Activated CD8-positive, alpha-beta memory T cell treated with anti-CD3 and anti-CD28 coated beads, Interleukin-2, amount 50 U/mL, for 4 hours (primary cell): ENCODE measurements around the gene SFI1.
"Not testable (repeated sequence)": the region's sequence is repeated elsewhere in the genome, so short reads cannot be mapped to it uniquely, and the experiment has no call there.

Source experiments
- DNase-seq: peaks from one replicate; pipeline ENCODE4 v3.0.0-alpha.2; 2020

Gene SFI1

DNA sequence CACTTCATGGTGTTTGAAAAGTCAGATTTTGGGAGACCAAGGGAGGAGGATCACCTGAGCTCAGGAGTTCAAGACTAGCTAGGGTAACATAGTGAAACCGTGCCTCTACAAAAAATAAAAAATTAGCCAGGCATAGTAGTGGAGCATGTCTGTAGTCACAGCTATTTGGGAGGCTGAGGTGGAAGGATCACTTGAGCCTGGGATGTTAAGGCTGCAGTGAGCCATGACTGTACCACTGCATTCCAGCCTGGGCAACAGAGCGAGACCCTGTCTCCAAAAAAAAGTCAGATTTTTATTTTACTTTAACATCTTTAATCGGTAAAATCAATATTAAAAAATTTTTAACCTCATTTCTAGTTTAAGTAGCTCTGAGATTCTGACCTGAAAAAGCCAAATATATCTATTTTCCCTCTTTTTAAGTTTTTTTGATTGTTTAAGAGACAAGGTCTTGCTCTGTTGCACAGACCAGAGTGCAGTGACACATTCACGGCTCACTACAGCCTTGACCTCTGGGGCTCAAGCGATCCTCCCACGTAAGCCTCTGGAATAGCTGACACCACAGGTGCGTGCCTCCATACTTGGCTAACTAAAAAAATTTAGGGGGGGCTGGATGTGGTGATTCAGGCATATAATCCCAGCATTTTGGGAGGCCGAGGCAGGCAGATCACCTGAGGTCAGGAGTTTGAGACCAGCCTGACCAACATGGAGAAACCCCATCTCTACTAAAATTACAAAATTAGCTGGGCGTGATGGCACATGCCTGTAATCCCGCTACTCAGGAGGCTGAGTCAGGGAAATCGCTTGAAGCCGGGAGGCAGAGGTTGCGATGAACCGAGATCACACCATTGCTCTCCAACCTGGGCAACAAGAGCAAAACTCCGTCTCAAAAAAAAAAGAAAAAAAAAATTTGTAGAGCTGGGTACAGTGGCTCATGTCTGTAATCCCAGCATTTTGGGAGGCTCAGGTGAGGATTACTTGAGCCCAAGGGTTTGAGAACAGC, 48.4 kb downstream of the SFI1 start:
- no peak for DNase-seq

- DNase-seq: no peak
These were observed 54.6 kb downstream of the SFI1 start for GRCh38 chr22:31550871-31551370.

DNA sequence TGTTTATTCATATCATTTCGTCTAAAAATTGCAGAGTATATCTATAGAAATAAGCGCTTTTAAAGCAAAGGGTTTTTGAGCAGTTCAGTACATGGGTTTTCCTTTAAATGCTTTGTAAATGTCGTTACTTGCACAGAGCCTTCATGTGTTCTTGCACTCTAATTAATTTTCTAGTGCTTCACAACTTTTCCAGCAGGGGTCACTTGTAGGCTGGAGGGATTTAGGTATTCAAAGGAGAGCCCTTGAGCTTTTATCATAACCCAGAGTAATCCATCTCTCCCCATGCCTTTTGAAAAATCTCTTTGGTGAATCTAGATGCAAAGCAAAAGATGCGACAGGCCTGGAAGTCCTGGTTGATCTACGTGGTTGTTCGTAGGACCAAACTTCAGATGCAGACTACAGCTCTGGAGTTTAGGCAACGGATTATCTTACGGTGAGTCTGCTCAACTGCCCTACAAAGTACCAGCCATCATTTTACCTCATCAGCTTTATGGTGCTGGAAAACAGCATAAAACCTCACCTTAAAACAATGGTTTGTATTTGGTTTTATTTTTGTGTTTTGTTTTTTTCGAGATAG, 60.4 kb downstream of the SFI1 start:
- no peak for DNase-seq

DNA sequence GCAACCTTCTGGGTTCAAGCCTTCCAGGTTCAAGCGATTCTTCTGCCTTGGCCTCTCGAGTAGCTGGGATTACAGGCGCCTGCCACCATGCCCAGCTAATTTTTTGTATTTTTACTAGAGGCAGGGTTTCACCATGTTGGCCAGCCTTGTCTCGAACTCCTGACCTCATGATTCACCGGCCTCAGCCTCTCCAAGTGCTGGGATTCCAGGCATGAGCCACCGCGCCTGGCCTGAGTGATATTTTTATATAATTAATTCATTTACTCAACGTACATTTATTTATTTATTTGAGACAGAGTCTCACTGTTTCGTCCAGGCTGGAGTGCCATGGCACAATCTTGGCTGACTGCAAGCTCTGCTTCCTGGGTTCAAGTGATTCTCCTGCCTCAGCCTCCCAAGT, 62.2 kb downstream of the SFI1 start:
- not testable (repeated sequence) for DNase-seq

- DNase-seq: peak; percentile 39
These were observed 65.0 kb downstream of the SFI1 start for GRCh38 chr22:31561238-31561887.

- no peak for DNase-seq
These were observed 65.6 kb downstream of the SFI1 start for GRCh38 chr22:31561970-31562369.

GRCh38 chr22:31566484-31566883, 70.1 kb downstream of the SFI1 start:
- no peak for DNase-seq

DNA sequence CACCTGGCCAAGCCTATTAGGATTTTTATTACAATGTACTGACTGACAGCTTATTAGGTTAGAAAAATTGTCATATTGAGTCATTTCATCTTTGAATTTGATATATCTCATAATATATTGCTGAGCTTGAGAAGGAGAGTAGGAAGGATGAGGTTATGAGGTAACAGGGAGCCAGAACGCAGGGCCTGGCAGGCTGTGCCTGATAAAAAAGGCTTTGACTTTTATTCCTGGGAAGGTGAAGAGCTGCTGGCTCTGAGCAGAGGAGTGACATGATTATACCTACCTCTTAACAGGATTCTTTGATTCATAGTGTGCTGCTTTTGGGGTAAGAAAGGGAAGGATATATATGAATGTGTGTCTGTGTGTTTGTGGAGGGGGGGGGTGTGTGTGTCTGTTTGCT, 70.9 kb downstream of the SFI1 start:
- DNase-seq: no peak

GRCh38 chr22:31567702-31568101, 71.4 kb downstream of the SFI1 start:
- DNase-seq: no peak

DNA sequence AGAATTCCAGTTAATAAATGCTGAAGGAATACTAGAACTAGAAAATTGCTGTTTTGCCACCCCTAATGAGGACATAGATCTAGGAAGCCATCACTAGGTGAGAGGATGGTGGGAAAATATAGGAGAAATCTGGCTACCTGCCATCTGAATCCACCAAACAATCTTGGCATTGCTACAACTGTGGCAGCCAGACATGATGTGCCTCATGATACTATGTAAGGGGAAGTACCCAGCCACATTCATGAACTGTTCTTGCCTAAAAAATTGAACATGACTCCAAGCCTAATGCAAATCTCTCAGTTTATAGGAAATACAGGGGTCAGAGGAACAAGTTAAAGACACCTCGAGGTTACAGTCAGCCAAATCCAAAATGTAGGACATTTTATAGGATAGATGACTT, 72.8 kb downstream of the SFI1 start:
- DNase-seq: no peak

DNA sequence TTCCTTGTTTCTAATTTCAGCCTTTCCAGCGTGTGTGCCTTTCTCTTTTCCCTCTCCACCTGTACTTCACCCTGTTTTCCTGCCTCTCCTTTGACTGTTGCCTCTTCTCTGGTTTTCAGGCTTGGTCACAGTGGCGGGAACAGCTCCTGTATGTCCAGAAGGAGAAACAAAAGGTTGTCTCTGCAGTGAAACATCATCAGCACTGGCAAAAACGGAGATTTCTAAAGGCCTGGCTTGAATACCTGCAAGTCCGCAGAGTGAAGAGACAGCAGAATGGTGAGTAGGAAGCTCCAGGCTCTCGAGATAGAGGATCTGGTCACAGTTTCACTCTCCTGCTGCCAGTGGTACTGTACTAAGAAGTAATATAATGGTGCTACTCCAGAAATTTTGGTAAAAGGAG, 76.6 kb downstream of the SFI1 start:
- DNase-seq: no peak

DNA sequence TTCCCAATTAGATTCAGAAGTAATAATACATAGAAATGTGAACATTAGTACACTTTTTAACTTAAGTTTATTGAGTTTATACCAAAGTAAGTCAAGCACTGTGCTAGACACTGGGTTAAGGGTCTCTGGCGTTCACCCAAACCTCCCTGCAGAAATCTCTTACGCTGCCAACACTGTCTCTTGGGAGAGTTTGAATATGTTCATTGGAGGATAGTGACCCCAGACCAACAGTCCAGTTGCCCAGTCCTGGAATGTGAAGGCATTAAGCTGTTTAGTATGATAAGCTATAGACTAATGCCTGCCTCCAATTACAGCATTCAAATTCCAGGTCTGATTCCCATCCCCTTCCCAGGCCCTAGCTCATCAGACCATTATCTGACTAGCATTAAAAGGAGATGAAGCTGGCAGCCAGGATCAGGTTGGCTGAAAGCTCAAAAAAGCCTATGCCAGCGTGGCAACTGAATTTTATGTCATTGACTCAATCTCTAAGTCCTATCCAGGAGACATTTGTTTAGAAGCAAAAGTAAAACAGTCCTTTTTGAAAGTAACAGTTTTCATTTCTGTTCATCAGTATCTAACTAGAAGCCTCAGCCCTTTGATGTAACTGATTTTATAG, 77.8 kb downstream of the SFI1 start:
- no peak for DNase-seq

DNA sequence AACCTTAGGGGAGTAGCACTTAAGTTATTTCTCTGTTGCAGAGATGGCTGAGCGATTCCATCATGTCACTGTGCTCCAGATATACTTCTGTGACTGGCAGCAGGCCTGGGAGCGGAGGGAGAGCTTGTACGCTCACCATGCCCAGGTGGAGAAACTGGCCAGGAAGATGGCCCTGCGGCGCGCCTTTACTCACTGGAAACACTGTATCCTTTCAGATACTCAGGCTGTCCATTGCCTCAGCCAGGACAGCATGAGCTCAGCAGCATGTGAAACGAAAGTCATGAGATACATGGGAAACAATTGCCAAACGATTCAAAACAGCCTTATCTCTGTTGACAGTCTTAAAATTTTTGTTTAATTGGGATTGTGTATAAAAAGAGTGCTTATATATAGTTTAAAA, 78.9 kb downstream of the SFI1 start:
- DNase-seq: no peak

DNA sequence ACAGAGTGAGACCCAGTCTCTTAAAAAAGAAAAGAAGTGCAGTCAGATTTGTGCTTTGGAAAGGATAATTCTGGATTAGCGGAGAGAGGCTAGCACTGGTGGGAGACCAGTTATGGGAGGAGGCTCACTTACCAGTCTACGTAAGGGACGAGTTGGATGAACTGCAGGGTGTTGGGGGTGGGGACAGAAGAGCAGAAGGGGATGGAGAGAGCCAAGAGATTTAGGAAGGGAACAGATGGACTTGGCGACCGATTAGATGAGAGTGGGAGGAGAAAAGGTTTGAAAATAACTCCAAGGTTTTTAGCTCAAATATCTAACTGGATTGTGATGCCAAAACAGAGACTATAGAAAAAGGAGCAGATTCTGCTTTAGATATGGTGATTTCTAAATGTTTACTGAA, 81.4 kb downstream of the SFI1 start:
- DNase-seq: no peak

- no peak for DNase-seq
These were observed 81.8 kb downstream of the SFI1 start for GRCh38 chr22:31578171-31578570.

DNA sequence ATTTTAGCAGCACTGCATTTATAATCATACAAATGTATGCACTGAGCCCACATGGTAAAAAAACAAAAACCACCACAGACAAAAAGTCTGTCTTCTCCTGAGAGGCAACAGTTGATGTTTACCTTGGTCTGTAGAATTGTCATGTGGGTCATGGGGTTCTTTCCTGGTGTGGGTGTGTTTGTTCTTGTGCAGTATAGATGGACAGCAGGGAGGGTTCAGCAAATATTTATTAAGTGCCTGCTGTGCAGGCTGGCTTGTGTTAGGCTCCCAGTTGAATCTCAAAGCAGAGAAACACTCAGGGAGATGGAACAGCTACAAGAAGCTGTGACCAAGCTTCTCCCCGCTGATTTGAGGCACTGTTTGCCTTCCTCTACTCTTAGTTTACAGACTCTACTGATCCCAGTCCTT, 83.5 kb downstream of the SFI1 start:
- DNase-seq: no peak

GRCh38 chr22:31583861-31584485, 87.6 kb downstream of the SFI1 start:
- DNase-seq: no peak

- no peak for DNase-seq
These were observed 88.4 kb downstream of the SFI1 start for GRCh38 chr22:31584804-31585160.

- DNase-seq: no peak
These were observed 89.0 kb downstream of the SFI1 start for GRCh38 chr22:31585161-31585859.

DNA sequence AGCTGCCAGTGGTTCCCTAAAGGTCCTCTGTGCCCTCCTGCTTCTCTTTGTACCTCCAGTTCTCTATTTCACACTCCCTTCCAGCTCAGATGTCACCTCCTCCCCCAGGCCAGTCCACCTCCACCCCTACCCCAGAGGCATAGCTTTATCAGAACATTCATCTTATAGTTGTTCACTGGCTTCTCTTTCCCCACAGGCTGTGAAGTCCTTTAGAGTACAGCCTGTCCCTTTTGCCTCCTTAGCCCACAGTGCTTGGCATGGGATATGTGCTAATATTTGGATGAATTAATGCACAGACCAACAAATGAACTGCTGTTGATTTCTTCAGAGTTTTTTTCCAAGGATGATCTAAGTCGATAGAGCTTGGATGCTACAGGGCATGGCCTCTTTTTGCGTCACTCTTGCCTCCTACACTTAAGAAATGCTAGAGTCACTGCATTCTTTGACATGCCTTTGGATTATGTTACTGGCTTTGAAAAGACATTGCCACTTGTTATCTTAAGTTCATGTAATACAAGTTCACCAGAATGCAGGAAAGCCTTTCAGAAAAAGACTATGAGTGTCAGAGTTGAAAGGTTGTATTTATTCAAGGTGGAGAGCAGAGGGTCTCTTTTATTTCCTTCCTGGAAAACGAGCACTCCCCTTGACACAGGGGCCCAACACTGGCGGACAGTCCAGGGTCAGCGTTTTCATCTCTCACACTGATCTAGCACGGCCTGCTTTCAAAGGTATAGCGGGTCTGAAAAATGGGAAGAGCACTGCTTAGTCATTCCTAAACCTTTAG, 90.0 kb downstream of the SFI1 start:
- DNase-seq: no peak

GRCh38 chr22:31588970-31589675, 92.8 kb downstream of the SFI1 start:
- DNase-seq: no peak
